Stimulated activated CD4-positive, alpha-beta T cell treated with anti-CD3 and anti-CD28 coated beads, Interleukin-15, amount 100 ng/mL, for 1 hour (primary cell): ENCODE data around the gene TEKT3.

Source experiments
- DNase-seq, 2 donors: peaks; one replicate each; pipeline ENCODE4 v3.0.0-alpha.2; 2020; ENCODE audit warnings: low read depth in 1 of 2, low spot score in 1 of 2

TEKT3 gene

GRCh38 chr17:15267996-15268395 lies 73.4 kb downstream of the TEKT3 start:
- no peak for DNase-seq

- DNase-seq = no peak
Measured at GRCh38 chr17:15266325-15267125, 74.9 kb downstream of the TEKT3 start.

- DNase-seq = no peak
Measured at GRCh38 chr17:15265131-15265530, 76.3 kb downstream of the TEKT3 start, which contains the start of gene PMP22. Gene PMP22 (minus strand): TSS chr17:15265326. CDS start chr17:15260727, 4,599 bp downstream.

DNA sequence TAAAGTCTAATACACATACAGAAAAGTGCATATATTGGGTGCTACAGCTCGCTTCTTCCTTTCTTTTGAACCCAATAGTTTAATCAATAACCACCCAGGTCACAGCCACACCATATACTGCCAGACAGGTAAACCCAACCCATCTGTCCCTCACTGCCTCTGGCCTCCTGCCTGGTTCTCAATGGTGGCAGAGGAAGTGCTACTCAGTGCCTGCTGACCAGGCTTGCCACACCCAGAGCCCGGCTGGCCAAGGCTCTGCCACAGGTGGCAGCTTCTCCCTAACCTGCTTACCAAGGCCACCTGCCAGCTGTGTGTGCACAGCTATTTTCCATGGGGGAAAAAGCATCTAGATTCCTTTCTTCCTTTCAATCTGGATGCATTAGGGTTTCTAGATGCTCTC lies 76.9 kb downstream of the TEKT3 start:
- DNase-seq = no peak

- DNase-seq = no peak
Measured at GRCh38 chr17:15263680-15264079, 77.7 kb downstream of the TEKT3 start.

- DNase-seq = no peak
Measured at GRCh38 chr17:15263206-15263579, 78.2 kb downstream of the TEKT3 start.

- no peak for DNase-seq
Measured at GRCh38 chr17:15262291-15263205, 78.8 kb downstream of the TEKT3 start.

DNA sequence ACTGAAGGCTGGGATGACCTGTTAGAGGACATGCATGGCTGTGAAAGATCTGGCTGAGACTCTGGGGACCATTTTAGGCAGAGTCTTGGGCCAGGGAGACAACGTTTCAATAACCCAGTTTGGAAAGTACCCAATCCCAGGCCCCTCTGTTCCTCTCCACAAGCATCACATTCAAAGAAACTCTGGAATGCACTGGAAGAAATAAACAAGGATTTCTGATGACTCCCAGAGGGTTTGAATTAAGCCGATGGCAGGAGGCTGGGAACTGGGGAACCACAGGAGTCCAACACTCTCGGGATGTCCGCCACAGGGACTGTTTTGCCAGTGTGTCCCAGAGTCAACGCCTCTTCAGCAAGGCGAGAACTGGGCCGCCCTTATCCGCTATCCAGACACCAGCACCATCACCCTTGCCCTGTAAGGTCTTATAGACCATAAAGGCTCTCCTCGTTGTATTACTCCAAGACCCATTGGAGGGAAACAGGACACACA lies 79.6 kb downstream of the TEKT3 start:
- DNase-seq = no peak

GRCh38 chr17:15261258-15261801 lies 80.1 kb downstream of the TEKT3 start:
- no peak for DNase-seq

DNA sequence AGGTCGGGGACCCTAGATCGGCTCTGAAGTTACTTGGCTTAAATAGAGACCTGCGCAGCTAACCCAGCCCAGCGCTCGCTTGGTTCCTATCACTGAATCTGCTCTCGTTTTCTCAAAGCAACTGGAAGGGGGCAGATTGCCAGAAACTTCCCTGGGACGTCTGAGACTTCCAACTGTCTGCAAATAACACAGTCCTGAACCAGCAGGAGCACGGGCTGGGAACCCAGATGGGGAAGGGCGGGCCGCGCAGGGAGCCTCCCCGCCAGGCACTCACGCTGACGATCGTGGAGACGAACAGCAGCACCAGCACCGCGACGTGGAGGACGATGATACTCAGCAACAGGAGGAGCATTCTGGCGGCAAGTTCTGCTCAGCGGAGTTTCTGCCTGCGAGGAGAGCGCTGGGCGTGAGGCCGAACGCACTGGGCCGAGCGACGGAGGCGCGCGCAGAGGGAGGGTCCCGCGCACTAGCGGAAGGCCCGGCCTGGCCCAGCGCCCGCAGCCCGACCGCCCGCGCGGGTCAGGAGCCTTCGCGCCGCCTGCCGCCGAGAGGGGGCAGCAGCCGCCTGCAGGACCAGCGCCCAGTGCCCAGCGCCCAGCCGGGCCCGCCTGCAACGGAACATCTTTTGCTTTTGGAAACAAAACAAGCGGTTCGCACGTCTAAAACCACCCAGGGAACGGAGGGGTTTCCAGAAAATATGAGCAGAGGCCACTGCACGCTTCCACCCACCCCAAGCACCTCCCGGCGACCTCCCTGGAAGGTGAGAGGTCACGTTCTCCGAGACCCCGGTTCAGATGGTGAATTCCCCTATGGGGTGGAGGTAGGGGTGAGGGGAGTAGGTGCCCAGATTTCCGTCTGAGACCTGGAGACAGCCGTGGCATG lies 80.8 kb downstream of the TEKT3 start:
- DNase-seq = peak in 1 of 2 donors; percentile 26

GRCh38 chr17:15257796-15258512 lies 83.4 kb downstream of the TEKT3 start:
- DNase-seq = no peak

- DNase-seq = peak in 1 of 2 donors; percentile 12
Measured at GRCh38 chr17:15257258-15257788, 84.1 kb downstream of the TEKT3 start.

- DNase-seq = no peak
Measured at GRCh38 chr17:15256689-15257088, 84.7 kb downstream of the TEKT3 start.

DNA sequence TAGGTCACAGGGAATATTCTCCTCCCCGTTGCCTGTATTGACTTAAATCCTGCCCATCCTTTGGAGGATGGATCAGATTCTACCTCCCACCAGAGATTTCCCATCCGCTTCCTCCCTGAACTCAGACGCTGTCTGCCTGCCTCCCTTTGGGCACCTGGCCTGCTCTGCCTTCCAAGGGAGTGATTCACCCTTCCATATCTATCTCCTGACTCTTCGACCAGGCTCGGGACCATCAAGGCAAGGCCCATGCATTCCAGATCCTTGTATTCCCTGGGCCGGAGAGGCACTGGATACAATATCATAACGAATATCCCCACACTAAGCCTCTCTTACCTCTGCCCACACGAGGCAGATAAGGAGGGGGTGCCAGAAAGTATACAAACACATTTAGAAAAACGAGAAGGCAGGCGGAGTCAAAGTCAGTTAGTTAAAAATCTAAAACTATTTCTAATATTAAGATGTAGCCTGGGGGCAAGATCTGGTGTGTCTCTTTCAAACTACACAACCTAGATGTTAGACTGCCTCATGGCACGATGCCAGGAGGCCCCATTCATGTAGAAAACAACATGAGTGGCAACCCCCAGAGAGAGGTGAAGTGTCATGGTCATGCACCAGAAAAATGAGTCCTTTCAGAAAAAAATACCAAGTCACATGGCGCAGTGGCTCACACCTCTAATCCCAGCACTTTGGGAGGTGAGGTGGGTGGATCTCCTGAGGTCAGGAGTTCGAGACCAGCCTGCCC lies 85.5 kb downstream of the TEKT3 start:
- no peak for DNase-seq
